Naive thymus-derived CD8-positive, alpha-beta T cell (primary cell): ENCODE results near the gene RELB. TPM values are rescaled to one million over a fixed set of nuclear protein-coding genes. Genes with fewer than 3 reads are reported as not detected.

Experiments
- ATAC-seq, 2 donors: fragments of 150-1000 bp; cut with Tn5 transposase in 1 of 2; sonication (Bioruptor Pico), chemical (Tn5 transposase) in 1 of 2; 1 replicate in 1 of 2; 2 replicates in 1 of 2; pipeline ENCODE4 v1.10.0; 2021; ENCODE audit warnings: mild to moderate bottlenecking in 2 of 2, moderate library complexity in 2 of 2
- POLR2A ChIA-PET: fragments of 350-600 bp; sonication (Branson Sonifier 250); formaldehyde crosslinking; loops from one replicate; lab custom pipeline; 2021; ENCODE audit warnings: antibody characterized with exemption; lab: Charles Lee
- DNase-seq, 10 donors: peaks; one replicate each; pipeline versions ENCODE4 v3.0.0 to v3.0.0-alpha.2; 2020 to 2022
- H3K27ac Mint-ChIP-seq, 10 donors: one replicate each; pipeline ENCODE4 v1.8.0; 2020 to 2022; ENCODE audit warnings: mild to moderate bottlenecking in 10 of 10, mixed read lengths in 10 of 10, moderate library complexity in 4 of 10, inconsistent platforms in 1 of 10
- H3K27me3 Mint-ChIP-seq, 5 donors: one replicate each; pipeline ENCODE4 v1.8.0; 2021 to 2022; ENCODE audit warnings: mixed read lengths in 5 of 5
- H3K36me3 Mint-ChIP-seq, 3 donors: one replicate each; pipeline ENCODE4 v1.8.0; 2020 to 2022; ENCODE audit warnings: mixed read lengths in 3 of 3, mild to moderate bottlenecking in 2 of 3, inconsistent platforms in 1 of 3
- H3K4me1 Mint-ChIP-seq, 4 donors: one replicate each; pipeline ENCODE4 v1.8.0; 2021 to 2022; ENCODE audit warnings: mixed read lengths in 4 of 4
- H3K4me3 Mint-ChIP-seq, 10 donors: one replicate each; pipeline ENCODE4 v1.8.0; 2020 to 2022; ENCODE audit warnings: mild to moderate bottlenecking in 10 of 10, mixed read lengths in 10 of 10, moderate library complexity in 6 of 10, inconsistent platforms in 1 of 10
- H3K9me3 Mint-ChIP-seq, 9 donors: one replicate each; pipeline ENCODE4 v1.8.0; 2020 to 2022; ENCODE audit warnings: mixed read lengths in 9 of 9, mild to moderate bottlenecking in 3 of 9, inconsistent platforms in 1 of 9, moderate library complexity in 1 of 9
- polyA plus RNA-seq, 3 donors: library from polyadenylated mRNA; unstranded; fragments of 300-500 nt; fragmentation: Illumina TruSeq; gene quantifications; one replicate each; pipeline ENCODE4 v1.2.3, GENCODE V29; 2021
- total RNA-seq, 8 experiments: library from RNA in 2 of 8; stranded (reverse) in 2 of 8; gene quantifications; one replicate each; pipeline ENCODE4 v1.2.3 and lab custom pipeline; 2021 to 2026

The RELB gene
- total and polyA plus RNA-seq, 5 experiments from 2014 or later: 6.7 to 41.6 (median 17.2) TPM

- no peak for DNase-seq
- H3K27me3 Mint-ChIP-seq: no peaks in the 10 kb centered on the region
- H3K27ac Mint-ChIP-seq: peak overlapping the region in 1 of 10 donors; percentile 33
- H3K9me3 Mint-ChIP-seq: no peaks in the 10 kb centered on the region
- peaks cover 0 to 9% (median 3%) of the 10 kb centered on the region in 4 donors for H3K4me1 Mint-ChIP-seq
- H3K36me3 Mint-ChIP-seq: peaks cover 0 to 40% (median 4%) of the 10 kb centered on the region in 3 donors
- no peak for ATAC-seq
- H3K4me3 Mint-ChIP-seq: no peak overlapping the region
- POLR2A ChIA-PET: no interaction called here
Observed at GRCh38 chr19:45070214-45070613, 69.0 kb downstream of the RELB start.

DNA sequence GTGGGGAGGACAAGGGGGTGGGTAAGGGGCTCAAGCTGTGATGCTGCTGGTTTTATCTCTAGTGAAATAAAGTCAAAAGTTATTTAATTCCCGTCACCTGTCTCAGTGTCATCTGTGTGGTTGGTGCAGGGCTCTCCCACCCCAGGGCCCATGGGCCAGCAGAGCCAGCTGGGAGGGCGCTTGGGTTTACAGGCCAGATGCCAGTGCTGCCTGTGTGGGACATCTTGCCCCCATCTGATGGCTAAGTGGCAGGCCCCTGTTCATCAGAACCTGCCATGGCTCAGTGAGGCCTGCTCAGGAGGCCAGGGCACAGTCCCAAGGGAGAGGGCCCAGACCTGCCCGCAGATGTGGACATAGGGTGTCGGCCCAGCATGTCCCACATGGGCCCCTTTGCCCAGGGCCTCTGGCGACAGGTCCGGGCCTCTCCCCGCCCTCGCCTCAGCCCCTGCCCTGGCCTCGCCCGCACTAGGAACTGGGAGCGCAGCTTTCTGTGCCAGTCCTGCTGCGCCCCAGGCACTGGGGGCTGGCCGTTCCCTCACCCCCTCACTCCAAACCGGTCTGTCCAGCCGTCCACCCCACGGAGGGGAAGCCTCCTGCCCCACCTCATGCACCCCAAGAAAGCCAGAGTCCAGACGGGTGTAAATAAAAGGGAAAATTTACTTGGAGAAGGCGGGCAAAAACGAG lies 69.7 kb downstream of the RELB start:
- Mint-ChIP-seq H3K9me3 (no peaks in the 10 kb centered on the region), H3K4me3 (no peak overlapping the region), H3K27ac (no peak overlapping the region), H3K4me1 (peaks cover 2 to 13% (median 8%) of the 10 kb centered on the region in 4 donors), H3K27me3 (no peaks in the 10 kb centered on the region), H3K36me3 (peaks cover 0 to 35% (median 4%) of the 10 kb centered on the region in 3 donors)
- POLR2A ChIA-PET: no interaction called here
- no peak for DNase-seq
- no peak for ATAC-seq

GRCh38 chr19:45071545-45071938 lies 70.3 kb downstream of the RELB start:
- peaks cover 2 to 15% (median 9%) of the 10 kb centered on the region in 4 donors for H3K4me1 Mint-ChIP-seq
- H3K9me3 Mint-ChIP-seq: no peaks in the 10 kb centered on the region
- DNase-seq: no peak
- peaks cover 0 to 33% (median 4%) of the 10 kb centered on the region in 3 donors for H3K36me3 Mint-ChIP-seq
- no peak for ATAC-seq
- POLR2A ChIA-PET: interaction anchor here (1.6 kb wide), 1 partner anchor 32 kb away, joined by 3 read pairs; no protein-coding TSS in a partner anchor
- no peaks in the 10 kb centered on the region for H3K27me3 Mint-ChIP-seq
- H3K4me3 Mint-ChIP-seq: no peak overlapping the region
- no peak overlapping the region for H3K27ac Mint-ChIP-seq

DNA sequence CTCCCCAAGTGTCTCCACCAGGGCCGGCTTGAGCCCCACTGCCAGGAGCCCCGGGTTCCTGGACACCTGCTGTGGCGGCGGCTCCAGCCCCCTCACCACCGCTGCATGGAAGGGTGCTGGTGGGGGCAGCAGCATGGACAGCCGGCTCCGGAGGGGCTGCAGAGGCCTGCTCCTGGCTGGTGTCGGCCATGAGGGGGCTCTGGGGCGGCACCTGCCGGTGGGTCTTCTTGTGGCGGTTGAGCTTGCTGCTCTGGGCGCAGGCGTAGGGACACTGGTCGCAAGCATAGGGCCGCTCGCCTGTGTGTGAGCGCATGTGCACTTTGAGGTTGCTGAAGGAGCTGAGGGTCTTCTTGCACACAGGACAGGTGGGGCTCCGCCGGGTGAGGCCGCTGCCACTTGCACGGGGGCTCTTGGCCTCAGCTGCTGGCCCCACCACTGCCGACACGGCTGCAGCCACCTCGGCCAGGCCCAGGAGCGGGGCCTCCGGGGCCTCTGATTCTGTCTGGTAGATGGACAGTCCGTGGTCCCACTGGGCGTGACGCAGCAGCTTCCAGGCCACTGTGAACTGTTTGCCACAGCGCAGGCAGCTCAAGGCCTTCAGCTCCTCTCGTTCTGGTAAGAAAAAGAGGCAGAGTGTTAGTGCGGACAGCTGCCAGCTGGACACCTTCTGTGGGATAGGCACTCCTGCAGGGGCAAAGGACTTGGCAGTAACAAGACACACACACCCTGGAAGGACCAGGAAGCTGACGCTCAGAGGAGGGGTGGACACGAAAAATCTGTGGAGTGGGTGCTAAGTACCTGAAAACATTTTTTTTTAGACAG lies 70.9 kb downstream of the RELB start:
- DNase-seq (no peak), ATAC-seq (no peak)
- H3K9me3 Mint-ChIP-seq: no peaks in the 10 kb centered on the region
- peaks cover 0 to 28% (median 4%) of the 10 kb centered on the region in 3 donors for H3K36me3 Mint-ChIP-seq
- POLR2A ChIA-PET: interaction anchor here (0.7 to 1.6 kb wide), 4 partner anchors 18 to 59 kb away, joined by 3 to 4 read pairs (median 3); partner anchors contain the start of gene PPP1R37
- no peak overlapping the region for H3K4me3 Mint-ChIP-seq
- no peaks in the 10 kb centered on the region for H3K27me3 Mint-ChIP-seq
- H3K27ac Mint-ChIP-seq: peak overlapping the region in 4 of 10 donors; percentile 26 to 75 (median 40)
- peaks cover 5 to 22% (median 16%) of the 10 kb centered on the region in 4 donors for H3K4me1 Mint-ChIP-seq

GRCh38 chr19:45074744-45075300 lies 73.6 kb downstream of the RELB start:
- Mint-ChIP-seq H3K27ac (peak overlapping the region in 8 of 10 donors; percentile 28 to 90 (median 78)), H3K9me3 (no peaks in the 10 kb centered on the region), H3K36me3 (peaks cover 0 to 11% (median 0%) of the 10 kb centered on the region in 3 donors), H3K4me1 (peaks cover 7 to 42% (median 33%) of the 10 kb centered on the region in 4 donors), H3K4me3 (peak overlapping the region; percentile 5 to 96 (median 54)), H3K27me3 (no peaks in the 10 kb centered on the region)
- ATAC-seq (no peak), DNase-seq (no peak)
- POLR2A ChIA-PET: interaction anchor here (0.5 to 3.8 kb wide), 7 partner anchors 10 to 379 kb away, joined by 3 to 30 read pairs (median 3); partner anchors contain the start of genes CLASRP and PPP1R37

DNA sequence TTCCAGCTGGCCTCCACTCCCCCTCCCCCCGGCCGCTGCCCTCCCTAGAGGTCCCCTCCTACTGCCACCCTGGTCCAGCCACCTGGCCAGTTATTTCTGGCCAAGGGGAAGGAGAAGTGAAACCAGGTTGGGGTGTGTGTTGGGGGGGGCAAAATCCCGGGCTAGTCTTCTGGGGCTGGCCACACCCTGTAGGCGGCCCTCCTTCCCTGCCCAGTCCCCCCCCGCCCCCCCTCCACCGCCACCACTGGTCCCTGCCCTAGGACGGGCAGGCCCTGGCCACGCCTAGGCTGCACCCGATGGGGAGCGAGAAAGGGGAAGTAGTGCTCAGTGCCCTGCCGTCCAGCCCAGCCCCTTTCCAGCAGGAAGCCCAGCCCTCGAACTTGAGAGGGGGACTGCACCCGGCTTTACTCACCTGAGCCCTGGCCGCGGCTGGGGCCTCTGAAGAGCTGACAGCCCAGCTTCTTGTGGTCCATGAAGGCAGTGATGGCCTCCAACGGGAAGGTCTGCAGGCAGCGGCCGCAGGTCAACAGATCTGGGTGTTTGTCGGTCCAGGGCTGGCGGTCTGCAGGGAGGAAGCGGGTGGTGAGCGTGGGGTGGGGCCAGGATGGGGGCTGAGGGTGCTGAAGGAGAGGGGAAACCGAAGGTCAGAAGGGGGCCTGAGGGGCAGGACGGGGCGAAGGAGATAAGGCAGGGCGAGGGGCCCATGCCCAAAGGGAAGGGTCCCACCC lies 74.2 kb downstream of the RELB start:
- H3K4me1 Mint-ChIP-seq: peaks cover 7 to 48% (median 40%) of the 10 kb centered on the region in 4 donors
- ATAC-seq (peak; percentile 9 to 11), DNase-seq (peak in 5 of 10 donors; percentile 18 to 74 (median 21))
- H3K9me3 Mint-ChIP-seq: no peaks in the 10 kb centered on the region
- POLR2A ChIA-PET: interaction anchor here (0.8 to 3.8 kb wide), 3 partner anchors 17 to 74 kb away, joined by 3 to 30 read pairs (median 7); partner anchors contain the start of genes CLASRP and PPP1R37
- H3K36me3 Mint-ChIP-seq: peaks cover 0 to 5% (median 0%) of the 10 kb centered on the region in 3 donors
- peak overlapping the region in 8 of 10 donors; percentile 43 to 83 (median 67) for H3K27ac Mint-ChIP-seq
- H3K4me3 Mint-ChIP-seq: peak overlapping the region; percentile 45 to 96 (median 77)
- no peaks in the 10 kb centered on the region for H3K27me3 Mint-ChIP-seq

DNA sequence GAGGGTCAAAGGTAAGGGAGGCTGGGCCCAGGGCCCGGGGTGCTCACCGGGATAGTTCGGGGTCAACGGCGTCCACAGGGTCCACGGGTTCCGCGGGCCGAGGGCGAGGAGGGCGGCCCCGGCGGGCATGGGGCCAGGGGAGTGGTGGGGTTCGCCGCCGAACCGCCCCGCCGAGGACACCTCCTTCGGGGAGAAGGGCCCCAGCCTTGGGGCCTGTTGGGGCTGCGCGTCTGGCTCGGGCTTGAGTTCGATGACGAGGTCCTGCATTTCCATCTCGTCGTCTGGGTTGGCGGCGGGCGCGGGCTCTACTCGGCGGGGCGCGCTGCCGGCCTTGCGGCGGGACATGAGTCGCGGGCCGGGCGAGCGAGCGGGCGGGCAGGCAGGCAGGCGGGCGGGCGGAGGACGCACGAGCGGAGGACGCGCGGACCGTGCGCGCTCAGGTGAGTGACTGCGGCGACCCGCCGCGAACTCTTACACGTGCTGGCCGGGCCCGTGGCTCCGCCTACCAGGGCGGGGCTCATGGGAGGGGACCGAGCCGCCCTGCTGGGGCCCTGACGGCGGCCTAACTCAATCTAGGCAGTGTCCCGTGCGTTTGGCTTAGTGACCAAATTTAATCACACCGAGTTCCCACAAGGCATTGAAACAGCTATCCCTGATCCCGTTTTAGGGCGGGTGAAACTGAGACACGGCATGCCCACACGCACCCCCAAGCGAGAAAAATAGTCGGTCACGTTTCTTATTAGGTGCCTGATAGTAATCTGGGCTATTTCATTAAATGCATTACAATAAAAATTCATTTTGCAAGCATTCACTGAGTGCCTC lies 75.0 kb downstream of the RELB start, which contains the start of gene ZNF296:
Gene ZNF296, minus strand, starts transcription at position 450 of the 822 bp plus-strand sequence. Its CDS starts 105 bp downstream, at position 345.
- H3K4me1 Mint-ChIP-seq: peaks cover 7 to 54% (median 46%) of the 10 kb centered on the region in 4 donors
- peak; percentile 51 to 83 (median 68) for DNase-seq
- peaks cover 0 to 4% (median 0%) of the 10 kb centered on the region in 3 donors for H3K36me3 Mint-ChIP-seq
- POLR2A ChIA-PET: interaction anchor here (0.7 to 3.8 kb wide), 3 partner anchors 14 to 37 kb away, joined by 3 to 30 read pairs (median 7); partner anchors contain the start of genes CLASRP and PPP1R37
- peak within 1 kb of the TSS in 9 of 10 donors; percentile 47 to 93 (median 78) for H3K27ac Mint-ChIP-seq
- H3K4me3 Mint-ChIP-seq: peak within 1 kb of the TSS; percentile 63 to 96 (median 79)
- H3K9me3 Mint-ChIP-seq: no peaks in the 10 kb centered on the region
- H3K27me3 Mint-ChIP-seq: no peaks in the 10 kb centered on the region
- peak; percentile 77 to 81 for ATAC-seq

GRCh38 chr19:45076851-45077730 lies 75.8 kb downstream of the RELB start:
- ATAC-seq: no peak
- peak overlapping the region; percentile 46 to 96 (median 75) for H3K4me3 Mint-ChIP-seq

DNA sequence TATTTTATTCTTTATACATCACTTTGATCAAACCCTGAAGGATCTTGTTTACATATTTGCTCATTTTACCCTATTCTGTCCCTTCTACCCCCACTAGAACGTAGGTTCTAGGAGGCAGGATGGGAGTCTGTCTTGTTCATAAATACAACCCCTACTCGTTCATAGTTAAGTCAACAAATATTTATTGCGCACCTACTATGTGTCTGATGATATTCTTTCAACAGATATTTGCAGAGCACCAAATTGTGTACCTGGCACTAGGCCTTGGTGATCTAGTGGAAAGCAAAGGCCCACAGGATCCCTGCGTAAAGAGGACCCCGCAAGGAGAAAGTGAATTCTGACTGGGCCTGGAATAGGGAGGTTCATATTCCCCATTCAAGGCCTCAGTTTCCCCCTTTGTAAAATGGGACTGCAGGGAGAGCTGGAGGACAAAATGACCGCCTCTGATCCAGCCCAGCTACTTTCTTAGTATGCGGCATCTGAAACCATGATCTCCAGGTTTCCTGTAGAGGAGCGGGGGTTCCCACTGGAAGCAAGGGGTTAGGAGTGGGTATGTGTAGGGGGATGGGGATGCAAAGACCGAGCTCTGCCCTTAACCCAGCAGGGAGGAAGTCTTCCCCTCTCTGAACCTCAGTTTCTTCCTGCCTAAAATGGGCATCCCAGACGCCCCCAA lies 77.3 kb downstream of the RELB start:
- Mint-ChIP-seq H3K9me3 (no peaks in the 10 kb centered on the region), H3K36me3 (peaks cover 0 to 18% (median 8%) of the 10 kb centered on the region in 3 donors), H3K27me3 (no peaks in the 10 kb centered on the region), H3K4me3 (peak overlapping the region; percentile 91 to 97 (median 94)), H3K27ac (peak overlapping the region in 9 of 10 donors; percentile 6 to 93 (median 47)), H3K4me1 (peaks cover 15 to 65% (median 58%) of the 10 kb centered on the region in 4 donors)
- POLR2A ChIA-PET: interaction anchor here (0.5 to 2.5 kb wide), 11 partner anchors 10 to 122 kb away, joined by 3 to 34 read pairs (median 3); partner anchors contain the start of genes BLOC1S3, PPP1R37, RELB and TRAPPC6A
- peak in 1 of 2 donors; percentile 4 for ATAC-seq
- no peak for DNase-seq

More at GRCh38 chr19:45076851-45077730, 75.8 kb downstream of the RELB start:
- Mint-ChIP-seq H3K36me3 (peaks cover 0 to 12% (median 6%) of the 10 kb centered on the region in 3 donors), H3K4me1 (peaks cover 13 to 62% (median 54%) of the 10 kb centered on the region in 4 donors), H3K27me3 (no peaks in the 10 kb centered on the region), H3K9me3 (no peaks in the 10 kb centered on the region), H3K27ac (peak overlapping the region in 9 of 10 donors; percentile 36 to 93 (median 74))
- POLR2A ChIA-PET: interaction anchor here (0.7 to 3.8 kb wide), 3 partner anchors 13 to 20 kb away, joined by 3 to 30 read pairs (median 7); partner anchors contain the start of gene PPP1R37
- DNase-seq: no peak
